ENCODE measurements around the gene COL20A1.

The COL20A1 gene

DNA sequence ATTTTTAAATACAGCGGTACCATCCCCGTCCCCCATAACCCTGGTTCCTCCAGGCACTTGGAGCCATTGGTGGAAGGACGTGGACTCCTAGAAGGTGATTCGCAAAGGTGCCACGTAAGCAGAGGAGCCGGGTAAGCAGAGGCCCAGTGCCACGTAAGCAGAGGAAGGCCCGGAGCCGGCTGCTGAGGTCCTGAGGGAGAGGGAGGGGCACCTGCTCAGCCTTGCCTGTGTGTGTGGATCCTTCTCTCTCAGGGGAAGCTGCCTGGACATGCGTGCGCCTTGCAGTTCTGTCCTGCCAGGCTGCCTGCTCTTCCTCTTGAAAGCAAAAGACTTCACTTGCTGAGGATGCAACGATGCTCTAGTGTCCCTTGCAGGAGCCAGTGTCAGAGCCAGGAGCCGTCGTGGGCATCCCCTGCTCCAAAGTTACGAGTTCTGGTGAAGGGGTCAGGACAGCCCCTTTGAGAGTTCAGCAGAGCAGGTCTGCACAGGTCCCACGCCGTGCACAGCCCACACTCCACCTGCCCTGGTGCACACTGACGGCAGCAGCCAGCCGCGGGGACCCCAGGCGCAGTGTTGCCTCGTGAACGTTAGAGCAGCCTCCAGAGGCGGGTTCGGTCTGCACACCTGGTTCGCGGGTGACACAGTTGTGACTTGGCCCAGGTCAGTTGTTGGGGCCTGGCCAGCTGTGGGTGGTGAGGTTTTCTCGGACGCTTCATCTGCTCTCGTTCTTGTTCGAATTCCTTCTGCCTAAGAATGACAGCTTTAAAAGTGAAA, 36.9 kb upstream of the COL20A1 start:
- H3K27ac ChIP-seq, result no peak overlapping the region
- TF ChIP-seq ZFX (IDR thresholded peaks at IDR 0.05), result no peak
- TF ChIP-seq, protein P1, sequence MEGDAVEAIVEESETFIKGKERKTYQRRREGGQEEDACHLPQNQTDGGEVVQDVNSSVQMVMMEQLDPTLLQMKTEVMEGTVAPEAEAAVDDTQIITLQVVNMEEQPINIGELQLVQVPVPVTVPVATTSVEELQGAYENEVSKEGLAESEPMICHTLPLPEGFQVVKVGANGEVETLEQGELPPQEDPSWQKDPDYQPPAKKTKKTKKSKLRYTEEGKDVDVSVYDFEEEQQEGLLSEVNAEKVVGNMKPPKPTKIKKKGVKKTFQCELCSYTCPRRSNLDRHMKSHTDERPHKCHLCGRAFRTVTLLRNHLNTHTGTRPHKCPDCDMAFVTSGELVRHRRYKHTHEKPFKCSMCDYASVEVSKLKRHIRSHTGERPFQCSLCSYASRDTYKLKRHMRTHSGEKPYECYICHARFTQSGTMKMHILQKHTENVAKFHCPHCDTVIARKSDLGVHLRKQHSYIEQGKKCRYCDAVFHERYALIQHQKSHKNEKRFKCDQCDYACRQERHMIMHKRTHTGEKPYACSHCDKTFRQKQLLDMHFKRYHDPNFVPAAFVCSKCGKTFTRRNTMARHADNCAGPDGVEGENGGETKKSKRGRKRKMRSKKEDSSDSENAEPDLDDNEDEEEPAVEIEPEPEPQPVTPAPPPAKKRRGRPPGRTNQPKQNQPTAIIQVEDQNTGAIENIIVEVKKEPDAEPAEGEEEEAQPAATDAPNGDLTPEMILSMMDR (conservative IDR thresholded peaks at IDR 0.05), result no peak

DNA sequence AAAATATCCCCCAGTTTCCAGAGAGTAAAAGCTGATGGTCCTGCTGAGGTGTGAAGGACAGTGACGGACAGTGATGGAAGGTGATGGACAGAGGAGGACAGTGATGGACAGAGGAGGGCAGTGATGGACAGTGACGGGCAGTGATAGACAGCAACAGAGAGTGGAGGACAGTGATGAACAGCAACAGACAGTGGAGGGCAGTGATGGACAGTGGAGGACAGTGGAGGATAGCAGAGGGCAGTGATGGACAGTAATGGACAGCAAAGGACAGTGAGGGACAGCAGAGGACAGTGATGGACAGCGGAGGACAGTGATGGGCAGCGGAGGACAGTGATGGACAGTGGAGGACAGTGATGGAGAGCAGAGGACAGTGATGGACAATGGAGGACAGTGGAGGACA, 36.0 kb upstream of the COL20A1 start:
- TF ChIP-seq ZFX (IDR thresholded peaks at IDR 0.05), result no peak
- TF ChIP-seq, protein P1 (conservative IDR thresholded peaks at IDR 0.05), result no peak
- no peak overlapping the region for H3K27ac ChIP-seq

DNA sequence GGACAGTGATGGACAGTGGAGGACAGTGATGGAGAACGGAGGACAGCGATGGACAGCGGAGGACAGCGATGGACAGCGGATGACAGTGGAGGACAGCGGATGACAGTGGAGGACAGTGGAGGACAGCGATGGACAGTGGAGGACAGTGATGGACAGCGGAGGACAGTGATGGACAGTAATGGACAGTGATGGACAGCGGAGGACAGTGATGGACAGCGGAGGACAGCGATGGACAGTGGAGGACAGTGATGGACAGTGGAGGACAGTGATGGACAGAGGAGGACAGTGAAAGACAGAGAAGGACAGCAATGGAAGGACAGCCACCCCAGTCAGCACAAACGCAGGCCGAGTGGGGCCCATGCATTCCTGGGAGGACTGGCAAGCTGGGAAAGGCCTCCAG, 35.4 kb upstream of the COL20A1 start:
- TF ChIP-seq, protein P1 (conservative IDR thresholded peaks at IDR 0.05), result no peak
- TF ChIP-seq ZFX (IDR thresholded peaks at IDR 0.05), result no peak

DNA sequence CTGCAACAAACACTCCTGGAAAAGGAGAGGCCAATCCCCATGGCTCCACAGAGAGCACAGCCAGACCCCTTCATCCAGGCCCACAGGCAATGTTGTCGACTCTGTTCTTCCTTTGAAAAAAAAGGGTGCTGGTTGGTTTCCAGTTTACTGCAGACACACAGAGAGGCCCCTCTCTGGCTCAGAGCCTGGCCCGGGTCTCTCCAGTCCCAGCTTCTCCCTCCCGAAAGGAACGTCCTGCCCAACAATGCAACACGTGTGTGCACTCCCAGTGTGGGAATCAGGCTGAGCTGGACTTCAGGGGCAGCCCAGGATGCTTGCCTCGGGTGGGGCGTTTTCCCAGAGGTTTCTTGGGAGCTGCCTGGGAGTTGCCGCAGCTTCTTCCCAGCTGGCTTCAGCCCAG, 34.2 kb upstream of the COL20A1 start:
- TF ChIP-seq, protein P1 (conservative IDR thresholded peaks at IDR 0.05), result no peak
- no peak for TF ChIP-seq ZFX (IDR thresholded peaks at IDR 0.05)
- H3K27ac ChIP-seq, result no peak overlapping the region

More for the DNA sequence above, 35.4 kb upstream of the COL20A1 start:
- no peak overlapping the region for H3K27ac ChIP-seq

DNA sequence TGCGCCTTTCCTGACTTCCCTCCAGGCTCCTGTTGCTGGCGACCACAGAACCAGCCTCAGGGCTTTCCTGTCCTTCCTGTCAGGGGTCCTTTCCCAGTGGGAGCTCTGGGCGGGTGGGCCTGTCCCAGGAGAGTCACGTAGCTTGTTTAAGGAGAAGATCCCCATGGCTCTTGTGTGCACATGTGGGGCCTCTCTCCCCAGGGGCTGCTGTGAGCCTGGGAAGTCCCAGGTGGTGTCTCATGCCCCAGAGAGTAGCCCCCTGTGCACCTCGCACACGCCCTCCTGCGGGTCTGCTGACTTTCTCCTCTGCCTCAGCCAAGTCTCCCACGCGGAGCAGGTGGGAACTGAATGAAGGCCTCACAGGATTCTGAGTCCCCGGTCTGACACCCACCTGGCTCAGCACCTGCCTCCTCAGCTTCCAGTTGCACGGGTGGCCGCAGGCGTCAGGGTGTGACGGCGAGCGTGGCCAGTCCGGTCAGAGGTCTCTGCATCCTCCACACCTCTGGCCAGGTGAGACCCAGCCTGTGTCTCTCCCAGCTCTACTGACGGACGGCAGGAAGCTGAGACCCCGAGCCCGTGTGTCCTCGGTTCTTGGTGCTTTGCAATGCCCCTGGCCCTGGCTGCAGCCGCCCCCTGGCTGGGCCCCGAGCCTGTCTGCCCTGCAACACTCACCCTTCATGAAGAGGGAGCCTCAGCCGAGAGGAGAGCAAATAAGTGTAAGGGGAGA, 33.1 kb upstream of the COL20A1 start:
- no peak overlapping the region for H3K27ac ChIP-seq
- no peak for TF ChIP-seq ZFX (IDR thresholded peaks at IDR 0.05)
- TF ChIP-seq, protein P1 (conservative IDR thresholded peaks at IDR 0.05), result no peak

DNA sequence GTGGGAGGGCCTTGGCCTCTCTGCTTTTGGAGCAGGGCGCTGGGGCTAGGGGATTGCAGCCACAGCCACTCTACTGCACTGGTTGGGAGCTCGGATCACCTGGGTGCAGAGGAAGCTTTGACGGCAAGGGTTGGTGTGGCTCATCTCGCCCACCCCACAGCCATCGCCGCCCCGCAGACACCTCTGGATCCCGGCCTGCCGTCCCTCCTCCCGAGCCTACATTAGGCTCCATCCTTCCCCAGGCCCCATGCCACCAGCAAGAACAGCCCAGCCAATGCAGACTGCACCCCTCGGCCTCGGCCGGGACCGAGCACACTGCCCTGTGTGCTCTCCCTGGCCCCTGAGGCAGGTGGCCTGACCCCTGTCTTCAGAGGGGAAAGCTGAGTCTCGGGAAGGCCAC, 32.5 kb upstream of the COL20A1 start:
- H3K27ac ChIP-seq, result no peak overlapping the region
- TF ChIP-seq, protein P1 (conservative IDR thresholded peaks at IDR 0.05), result no peak
- TF ChIP-seq ZFX (IDR thresholded peaks at IDR 0.05), result no peak
